GM08714 (cell line): Measurements from ENCODE around the gene PATL2.
"Not testable (repeated sequence)": the region's sequence is repeated elsewhere in the genome, so short reads cannot be mapped to it uniquely, and the experiment has no call there.

Source experiments
- H3K4me3 ChIP-seq: fragments of 200-500 bp; sonication (Bioruptor generic); 2 replicates; pipeline ENCODE4 v1.5.1; 2014; ENCODE audit warnings: mild to moderate bottlenecking, low read length, inconsistent platforms
- ZNF274 ChIP-seq: IDR thresholded peaks from 2 replicates; pipeline ENCODE4 v1.6.1; 2012; ENCODE audit warnings: mild to moderate bottlenecking, low read depth, low read length

PATL2 gene

GRCh38 chr15:44711096-44711742 lies at the start of gene PATL2, which contains the start of gene B2M:
TSS of gene PATL2 (minus strand) at chr15:44711323. CDS start at chr15:44676490, 34,833 bp downstream.
TSS of gene B2M (plus strand) at chr15:44711517. CDS start at chr15:44711547, 30 bp downstream.
- peak within 1 kb of the TSS; percentile 96 for H3K4me3 ChIP-seq
- no peak for TF ChIP-seq ZNF274

GRCh38 chr15:44753345-44753744 lies 42.2 kb upstream of the PATL2 start:
- no peak for TF ChIP-seq ZNF274
- no peak overlapping the region for H3K4me3 ChIP-seq

- H3K4me3 ChIP-seq = not testable (repeated sequence)
Observed at GRCh38 chr15:44743454-44743853, 32.3 kb upstream of the PATL2 start.

GRCh38 chr15:44739222-44739847 lies 28.2 kb upstream of the PATL2 start:
- not testable (repeated sequence) for H3K4me3 ChIP-seq

DNA sequence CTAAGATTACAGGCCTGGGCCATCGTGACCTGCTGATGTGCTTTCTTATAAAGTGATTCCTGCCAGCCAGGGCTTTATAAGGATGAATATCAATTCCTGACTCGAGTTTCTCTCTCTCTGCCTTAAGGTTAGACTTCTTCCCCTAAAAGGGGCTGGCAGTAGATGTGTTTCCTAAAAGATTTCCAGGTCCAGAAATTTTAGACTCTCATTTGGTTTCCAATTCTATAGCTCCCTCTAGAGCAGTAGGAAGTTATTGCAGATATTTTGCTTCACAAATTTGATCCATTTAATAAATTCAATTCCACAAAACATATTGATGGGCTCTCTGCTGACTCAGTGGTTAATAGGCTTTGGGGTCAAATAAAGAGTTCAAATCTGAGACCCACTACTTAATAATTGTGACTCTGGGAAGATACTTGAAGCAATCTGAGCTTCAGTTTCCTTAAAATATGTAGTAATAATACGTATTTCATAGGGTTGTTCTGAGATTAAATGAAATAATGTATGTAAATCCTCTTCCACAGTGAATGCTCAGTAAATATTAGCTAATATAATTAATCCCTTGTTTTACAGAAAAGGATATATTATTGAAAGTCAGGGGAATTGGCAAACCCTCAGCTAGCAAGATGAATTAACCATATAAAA lies 27.3 kb upstream of the PATL2 start:
- H3K4me3 ChIP-seq = no peak overlapping the region
- TF ChIP-seq ZNF274 = no peak

DNA sequence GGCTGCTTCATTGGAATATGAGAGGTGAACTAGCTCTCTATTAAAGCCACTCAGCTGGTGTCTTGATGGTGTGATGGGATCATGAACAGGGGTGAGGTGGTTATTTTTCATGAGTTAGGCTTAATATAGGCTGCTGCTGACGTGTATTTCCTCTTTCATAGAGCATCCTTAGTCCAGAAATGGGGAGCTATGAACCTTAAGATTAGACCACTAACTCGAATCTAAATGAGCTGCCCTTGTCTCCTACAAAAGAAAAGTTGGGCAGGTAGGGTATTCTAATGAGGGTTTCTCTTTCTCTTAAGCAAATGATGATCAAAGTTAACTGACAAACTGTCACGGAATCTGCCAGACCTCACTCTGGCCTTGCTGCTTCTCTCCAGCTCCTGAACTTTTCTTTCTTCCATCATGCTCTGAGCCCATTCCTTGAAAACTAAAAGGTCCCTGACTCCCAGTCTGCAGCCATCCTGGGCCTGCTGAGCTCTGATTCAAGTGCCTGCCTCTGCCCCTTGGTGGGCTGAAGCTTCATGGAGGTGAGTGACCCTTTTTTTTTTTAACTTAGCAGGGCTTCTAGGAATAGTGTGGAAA lies 25.1 kb upstream of the PATL2 start, which contains the start of gene TRIM69:
TSS of gene TRIM69 (plus strand) at position 348 of the 585 bp plus-strand sequence. CDS start at position 525, 177 bp downstream.
- H3K4me3 ChIP-seq = peak within 1 kb of the TSS; percentile 52; the same call in 1 of the 2 replicates
- TF ChIP-seq ZNF274 = no peak

GRCh38 chr15:44735482-44736180 lies 24.5 kb upstream of the PATL2 start:
- peak overlapping the region; percentile 52; the same call in 1 of the 2 replicates for H3K4me3 ChIP-seq
- no peak for TF ChIP-seq ZNF274

GRCh38 chr15:44734839-44735481 lies 23.8 kb upstream of the PATL2 start:
- TF ChIP-seq ZNF274 = no peak
- H3K4me3 ChIP-seq = peak overlapping the region; percentile 52; the same call in 1 of the 2 replicates

GRCh38 chr15:44729408-44730127 lies 18.4 kb upstream of the PATL2 start:
- TF ChIP-seq ZNF274 = no peak
- peak overlapping the region; percentile 73 for H3K4me3 ChIP-seq

DNA sequence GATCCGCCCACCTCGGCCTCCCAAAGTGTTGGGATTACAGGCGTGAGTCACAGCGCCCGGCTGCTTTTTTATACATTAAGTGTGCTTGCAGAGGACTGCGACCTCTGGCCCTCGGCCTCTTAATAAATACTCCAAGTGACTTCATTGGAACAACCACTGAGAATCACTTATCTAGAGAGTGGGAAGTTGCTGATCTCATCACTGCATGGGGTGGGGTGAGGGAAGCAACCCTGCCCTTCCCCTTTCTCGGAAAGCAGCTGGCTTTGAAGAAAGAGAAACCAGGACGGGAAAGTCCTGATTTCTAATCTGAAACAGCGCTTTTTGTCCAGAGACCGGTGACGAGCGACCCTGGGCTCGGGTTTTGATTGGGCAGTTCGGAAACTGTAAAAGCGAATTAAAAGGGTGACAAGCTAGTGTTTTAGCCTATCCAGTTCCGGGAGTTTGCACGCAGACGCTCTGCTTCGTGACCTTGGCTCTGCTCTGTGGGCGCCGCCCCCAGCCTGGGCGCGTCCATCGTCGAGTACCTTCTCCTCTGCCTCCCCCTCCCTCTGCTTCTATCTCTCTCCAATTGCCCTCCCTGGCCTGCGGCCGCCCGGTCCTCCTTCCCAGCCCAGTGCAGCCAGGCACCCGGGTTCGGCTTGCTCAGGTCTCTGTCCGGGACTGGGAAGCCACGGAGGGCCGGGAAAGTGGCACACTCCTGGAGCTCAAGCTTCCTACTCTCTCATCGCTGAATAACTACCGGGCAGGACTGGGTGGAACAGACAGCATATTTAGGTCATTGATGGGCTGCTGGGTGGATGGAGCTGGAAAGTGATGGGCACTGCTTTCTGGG lies 17.7 kb upstream of the PATL2 start:
- H3K4me3 ChIP-seq = peak overlapping the region; percentile 73
- TF ChIP-seq ZNF274 = no peak

GRCh38 chr15:44728232-44728575 lies 17.1 kb upstream of the PATL2 start:
- peak overlapping the region; percentile 29; the same call in 1 of the 2 replicates for H3K4me3 ChIP-seq

GRCh38 chr15:44727485-44728231 lies 16.5 kb upstream of the PATL2 start:
- peak overlapping the region; percentile 49; the same call in 1 of the 2 replicates for H3K4me3 ChIP-seq
- no peak for TF ChIP-seq ZNF274
